Astrocyte of the cerebellum (primary cell): ENCODE data around the gene HSBP1L1.

ENCODE experiments used
- DNase-seq: peaks from one replicate; pipeline ENCODE4 v3.0.0-alpha.2; 2011; ENCODE audit warnings: low read depth
- H3K4me3 ChIP-seq: 2 replicates; pipeline ENCODE4 v1.5.1; 2011; ENCODE audit warnings: mild to moderate bottlenecking, low read depth, low read length, moderate library complexity
- in situ Hi-C: cut with HindIII; loops from 2 replicates; pipeline ENCODE4 v1.10.0; 2017; ENCODE audit warnings: low sequenced_read_pairs
- TF ChIP-seq, protein P1 (sequence below): IDR thresholded peaks from 2 replicates; pipeline ENCODE4 v1.5.1; 2012; ENCODE audit warnings: low read length, low read depth, moderate library complexity, mild to moderate bottlenecking; ENCODE audit errors: missing control alignments

Gene HSBP1L1

DNA sequence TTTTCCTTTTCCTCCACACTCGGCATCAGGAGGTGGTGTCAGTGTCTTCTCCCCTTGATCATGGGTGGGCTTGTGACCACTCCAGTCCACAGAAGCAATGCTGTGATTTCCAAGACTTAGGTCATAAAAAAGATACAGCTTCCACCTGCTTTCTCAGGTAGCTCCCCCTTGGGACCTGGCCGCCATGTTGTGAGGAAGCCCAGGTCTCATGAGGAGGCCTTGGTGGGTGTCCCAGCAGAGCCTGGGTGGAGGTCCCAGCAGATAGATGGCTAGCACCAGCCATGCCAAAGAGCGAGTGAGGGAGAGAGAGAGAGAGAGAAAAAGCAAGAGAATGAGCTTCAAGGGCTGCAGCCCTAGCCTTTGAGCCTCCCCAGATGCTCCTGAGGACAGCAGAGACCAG is 28.9 kb upstream of the HSBP1L1 start:
- DNase-seq, result no peak
- TF ChIP-seq, protein P1, sequence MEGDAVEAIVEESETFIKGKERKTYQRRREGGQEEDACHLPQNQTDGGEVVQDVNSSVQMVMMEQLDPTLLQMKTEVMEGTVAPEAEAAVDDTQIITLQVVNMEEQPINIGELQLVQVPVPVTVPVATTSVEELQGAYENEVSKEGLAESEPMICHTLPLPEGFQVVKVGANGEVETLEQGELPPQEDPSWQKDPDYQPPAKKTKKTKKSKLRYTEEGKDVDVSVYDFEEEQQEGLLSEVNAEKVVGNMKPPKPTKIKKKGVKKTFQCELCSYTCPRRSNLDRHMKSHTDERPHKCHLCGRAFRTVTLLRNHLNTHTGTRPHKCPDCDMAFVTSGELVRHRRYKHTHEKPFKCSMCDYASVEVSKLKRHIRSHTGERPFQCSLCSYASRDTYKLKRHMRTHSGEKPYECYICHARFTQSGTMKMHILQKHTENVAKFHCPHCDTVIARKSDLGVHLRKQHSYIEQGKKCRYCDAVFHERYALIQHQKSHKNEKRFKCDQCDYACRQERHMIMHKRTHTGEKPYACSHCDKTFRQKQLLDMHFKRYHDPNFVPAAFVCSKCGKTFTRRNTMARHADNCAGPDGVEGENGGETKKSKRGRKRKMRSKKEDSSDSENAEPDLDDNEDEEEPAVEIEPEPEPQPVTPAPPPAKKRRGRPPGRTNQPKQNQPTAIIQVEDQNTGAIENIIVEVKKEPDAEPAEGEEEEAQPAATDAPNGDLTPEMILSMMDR, result no peak
- in situ Hi-C loops, result no loop called here
- no peak overlapping the region for H3K4me3 ChIP-seq

DNA sequence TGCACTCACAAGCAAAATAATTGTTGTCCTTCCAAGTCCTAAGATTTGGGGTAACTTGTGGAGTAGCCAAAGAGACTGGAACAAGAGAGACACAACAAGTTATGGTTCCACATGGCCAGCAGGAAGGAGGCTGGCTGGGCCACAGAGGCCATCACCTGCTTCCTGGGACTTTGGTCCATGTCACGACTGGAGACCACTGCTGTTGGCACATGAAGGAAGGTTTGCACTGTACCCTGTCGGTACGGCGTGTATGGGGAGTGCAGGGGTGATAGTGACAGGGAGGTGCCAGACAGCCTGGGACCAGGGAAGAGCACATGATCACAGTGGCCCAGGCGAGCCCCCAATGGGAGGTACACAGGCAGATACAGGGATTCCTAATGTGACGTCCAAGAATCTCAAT is 28.5 kb upstream of the HSBP1L1 start:
- DNase-seq, result no peak
- in situ Hi-C loops, result no loop called here
- TF ChIP-seq, protein P1, result no peak
- no peak overlapping the region for H3K4me3 ChIP-seq

DNA sequence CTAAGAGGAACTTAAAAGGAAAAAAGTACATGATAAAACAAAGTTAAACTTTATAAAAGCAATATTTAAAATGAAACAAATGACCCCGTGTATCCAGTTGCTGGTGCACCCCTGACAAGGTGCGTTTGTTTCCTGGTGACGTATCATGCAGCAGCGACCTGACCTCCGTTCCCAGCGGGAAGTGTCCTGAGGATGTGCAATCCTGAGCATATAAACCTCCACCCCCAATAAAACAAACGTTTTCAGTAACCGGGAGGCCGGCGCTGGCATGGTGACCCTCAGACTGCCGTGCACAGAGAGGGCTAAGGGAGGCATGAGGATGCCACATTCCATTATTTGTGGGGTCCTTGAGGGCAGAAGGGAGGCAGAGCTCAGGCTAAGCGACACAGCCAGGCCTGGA is 27.8 kb upstream of the HSBP1L1 start:
- TF ChIP-seq, protein P1, result no peak
- H3K4me3 ChIP-seq, result no peak overlapping the region
- in situ Hi-C loops, result no loop called here
- no peak for DNase-seq

DNA sequence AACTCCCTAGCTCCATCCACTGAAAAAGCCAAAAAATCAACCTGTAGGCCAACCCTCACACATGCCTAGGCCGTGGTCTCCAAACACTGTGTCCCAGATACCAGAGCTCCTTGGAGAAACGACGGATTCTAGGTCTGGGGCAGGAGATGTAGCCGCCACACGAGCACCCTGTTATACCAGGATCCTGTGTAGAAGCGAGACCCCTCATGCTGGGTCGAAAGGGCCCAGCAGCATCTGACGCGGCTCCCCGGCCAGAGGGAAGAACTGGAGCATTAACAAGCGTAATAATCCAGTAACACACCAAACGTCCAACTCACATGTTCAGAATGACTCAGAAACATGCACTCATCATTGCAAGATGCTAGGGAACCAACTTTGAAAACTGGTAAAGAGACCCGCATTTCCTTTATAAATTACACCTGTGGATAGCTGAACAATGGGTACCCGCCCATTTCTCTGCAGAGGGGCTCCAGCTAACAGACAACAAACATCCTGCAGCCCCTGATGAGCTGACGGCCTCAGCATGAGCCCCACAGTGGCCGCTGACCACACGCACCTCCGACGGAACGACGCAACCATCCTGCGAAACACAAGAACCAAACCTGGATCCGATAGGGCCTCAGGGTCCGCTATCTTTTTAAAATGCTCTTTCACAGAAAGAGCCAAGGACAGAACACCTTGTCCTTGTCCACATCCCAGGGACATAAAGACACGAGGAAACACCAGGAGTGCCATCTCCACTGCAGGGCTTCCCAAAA is 27.2 kb upstream of the HSBP1L1 start:
- DNase-seq, result no peak
- in situ Hi-C loops, result no loop called here
- TF ChIP-seq, protein P1, result no peak
- no peak overlapping the region for H3K4me3 ChIP-seq

DNA sequence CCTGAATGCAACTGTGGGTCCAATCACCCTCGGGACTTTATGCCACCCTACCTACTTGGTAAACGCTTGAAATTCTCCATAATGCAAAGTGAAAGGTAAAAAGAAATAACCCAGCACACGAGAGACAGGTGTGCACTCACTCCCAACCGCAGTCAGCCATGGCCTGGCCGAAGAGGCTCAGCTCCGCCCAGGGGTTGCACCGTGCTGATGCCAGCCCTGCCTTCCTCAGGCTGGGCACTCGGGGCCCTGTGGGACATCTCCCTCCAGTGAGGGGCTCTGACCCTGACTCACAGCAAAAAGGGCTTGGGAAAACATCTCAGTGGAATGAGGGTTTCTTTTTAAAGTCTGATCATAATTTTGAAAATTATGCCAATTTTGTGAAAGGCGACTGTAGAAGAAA is 26.2 kb upstream of the HSBP1L1 start:
- no peak for DNase-seq
- in situ Hi-C loops, result no loop called here
- TF ChIP-seq, protein P1, result no peak
- no peak overlapping the region for H3K4me3 ChIP-seq

DNA sequence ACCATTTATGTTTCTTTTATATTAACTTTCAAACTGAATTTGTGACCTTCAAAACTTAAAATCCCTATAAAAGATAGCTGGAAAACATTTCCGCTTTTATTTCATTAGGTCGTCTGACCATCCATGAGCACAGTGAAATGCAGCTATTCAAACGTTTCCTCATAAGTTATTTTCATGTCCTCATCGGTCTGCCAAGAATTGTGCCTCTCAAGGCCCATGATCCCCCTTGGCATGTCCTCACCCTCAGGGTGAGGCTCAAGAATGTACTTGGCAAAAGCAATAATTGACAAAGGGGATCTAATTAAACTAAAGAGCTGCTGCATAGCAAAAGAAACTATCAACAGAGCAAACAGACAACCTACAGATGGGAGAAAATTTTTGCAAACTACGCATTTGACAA is 25.3 kb upstream of the HSBP1L1 start:
- H3K4me3 ChIP-seq, result no peak overlapping the region
- in situ Hi-C loops, result no loop called here
- no peak for DNase-seq
- TF ChIP-seq, protein P1, result no peak
